HepG2 (cell line): ENCODE measurements around the gene ZNF22. TPM values are rescaled to one million over a fixed set of nuclear protein-coding genes. Genes with fewer than 3 reads are reported as not detected.

Source experiments
- ARID2 ChIP-seq: sonication (generic); formaldehyde crosslinking; IDR thresholded peaks from 2 replicates; pipeline ENCODE4 v1.8.1; 2022; ENCODE audit warnings: mild to moderate bottlenecking, missing genetic modification reagents, borderline replicate concordance
- CCDC6 ChIP-seq: sonication (generic); formaldehyde crosslinking; IDR thresholded peaks from 2 replicates; pipeline ENCODE4 v1.8.1; 2022; ENCODE audit warnings: mild to moderate bottlenecking, missing genetic modification reagents, moderate library complexity
- CENPX ChIP-seq: sonication (generic); formaldehyde crosslinking; IDR thresholded peaks from 2 replicates; pipeline ENCODE4 v1.9.0; 2021; ENCODE audit warnings: mild to moderate bottlenecking, missing genetic modification reagents, moderate library complexity
- FOSL2 ChIP-seq: sonication (generic); formaldehyde crosslinking; IDR thresholded peaks from 2 replicates; pipeline ENCODE4 v1.4.0; 2020; ENCODE audit warnings: missing genetic modification reagents
- HNF4A ChIP-seq: sonication (generic); formaldehyde crosslinking; IDR thresholded peaks from 2 replicates; pipeline ENCODE4 v1.4.0; 2020; ENCODE audit warnings: missing genetic modification reagents
- MBD4 ChIP-seq: IDR thresholded peaks from 2 replicates; pipeline ENCODE4 v1.6.1; 2012; ENCODE audit warnings: low read length, inconsistent platforms, borderline replicate concordance
- NCOR1 ChIP-seq: fragments of 200-600 bp; sonication (generic); IDR thresholded peaks from 2 replicates; pipeline ENCODE4 v1.7.0; 2017; ENCODE audit warnings: antibody characterized with exemption, low read length, borderline replicate concordance
- NR3C1 ChIP-seq: sonication (generic); formaldehyde crosslinking; IDR thresholded peaks from 2 replicates; pipeline ENCODE4 v1.4.0; 2020; ENCODE audit warnings: missing genetic modification reagents
- PCBP2 ChIP-seq: fragments of 200-400 bp; formaldehyde crosslinking; optimal IDR thresholded peaks from 2 replicates; pipeline ENCODE3; 2018; ENCODE audit warnings: low read length, low read depth; ENCODE audit not compliant: poor library complexity, severe bottlenecking
- PHF20 ChIP-seq: sonication (generic); formaldehyde crosslinking; IDR thresholded peaks from 2 replicates; pipeline ENCODE4 v1.5.0; 2020; ENCODE audit warnings: mild to moderate bottlenecking, missing genetic modification reagents
- SAP130 ChIP-seq: IDR thresholded peaks from 2 replicates; pipeline ENCODE4 v1.6.1; 2016; ENCODE audit warnings: low read depth
- SCMH1 ChIP-seq: sonication (generic); formaldehyde crosslinking; IDR thresholded peaks from 2 replicates; pipeline ENCODE4 v1.9.0; 2021; ENCODE audit warnings: missing genetic modification reagents, mild to moderate bottlenecking, borderline replicate concordance
- SMAD3 ChIP-seq: sonication (generic); formaldehyde crosslinking; IDR thresholded peaks from 2 replicates; pipeline ENCODE4 v1.4.0; 2020; ENCODE audit warnings: missing genetic modification reagents
- TCF7 ChIP-seq: sonication (generic); IDR thresholded peaks from 2 replicates; pipeline ENCODE4 v1.6.1; 2016; ENCODE audit warnings: antibody characterized with exemption, low read depth
- THAP11 ChIP-seq: IDR thresholded peaks from 2 replicates; pipeline ENCODE4 v1.6.1; 2016; ENCODE audit warnings: missing biosample characterization, missing genetic modification reagents
- ZNF24 ChIP-seq: fragments of 450-650 bp; IDR thresholded peaks from 2 replicates; pipeline ENCODE4 v1.6.1; 2017; ENCODE audit warnings: antibody characterized with exemption, mild to moderate bottlenecking
- ZNF260 ChIP-seq: sonication (generic); formaldehyde crosslinking; IDR thresholded peaks from 2 replicates; pipeline ENCODE4 v1.4.0; 2020; ENCODE audit warnings: missing genetic modification reagents, low read depth, mild to moderate bottlenecking, borderline replicate concordance
- ZNF34 ChIP-seq: sonication (generic); formaldehyde crosslinking; IDR thresholded peaks from 2 replicates; pipeline ENCODE4 v1.4.0; 2020; ENCODE audit warnings: mild to moderate bottlenecking, missing genetic modification reagents, borderline replicate concordance
- ZNF446 ChIP-seq: sonication (generic); formaldehyde crosslinking; IDR thresholded peaks from 2 replicates; pipeline ENCODE4 v1.5.0; 2020; ENCODE audit warnings: mild to moderate bottlenecking, missing genetic modification reagents
- ZNF460 ChIP-seq: sonication (generic); formaldehyde crosslinking; IDR thresholded peaks from 2 replicates; pipeline ENCODE4 v1.5.1; 2020; ENCODE audit warnings: missing genetic modification reagents, mild to moderate bottlenecking, borderline replicate concordance
- ZNF607 ChIP-seq: sonication (generic); formaldehyde crosslinking; IDR thresholded peaks from 2 replicates; pipeline ENCODE4 v1.5.1; 2020; ENCODE audit warnings: missing genetic modification reagents, mild to moderate bottlenecking, borderline replicate concordance
- ZSCAN21 ChIP-seq: sonication (generic); formaldehyde crosslinking; IDR thresholded peaks from 2 replicates; pipeline ENCODE4 v1.8.0; 2022; ENCODE audit warnings: mild to moderate bottlenecking, missing genetic modification reagents, moderate library complexity, borderline replicate concordance
- polyA plus RNA-seq, 8 experiments: library from polyadenylated mRNA; depleted of rRNA in 3 of 8; stranded (reverse) in 7 of 8; unstranded in 1 of 8; fragments of >200 nt; fragmentation: Illumina TruSeq in 4 of 8; extraction: Trizol in 4 of 8; gene quantifications; 2 replicates each; pipeline versions ENCODE4 v1.2.1 to v1.2.3, GENCODE V29; 2011 to 2016; ENCODE audit warnings: low read depth in 4 of 8, missing spikeins in 1 of 8, mixed read lengths in 1 of 8; ENCODE audit not compliant: insufficient read depth in 1 of 8
- total RNA-seq, 5 experiments: library from RNA; depleted of rRNA; stranded (reverse); fragments of >200 nt; fragmentation: Illumina TruSeq; extraction: Trizol; gene quantifications; 2 replicates each; pipeline ENCODE4 v1.2.3, GENCODE V29; 2016; ENCODE audit warnings: low read depth in 1 of 5
- TF ChIP-seq, protein P1 (sequence below): IDR thresholded peaks from 2 replicates; pipeline ENCODE4 v1.6.1; 2016
- TF ChIP-seq, protein P2 (sequence below): sonication (generic); formaldehyde crosslinking; IDR thresholded peaks from 2 replicates; pipeline ENCODE4 v1.8.0; 2022; ENCODE audit warnings: mild to moderate bottlenecking, missing genetic modification reagents
- TF ChIP-seq, protein P3 (sequence below): sonication (generic); formaldehyde crosslinking; IDR thresholded peaks from 2 replicates; pipeline ENCODE4 v1.4.0; 2020; ENCODE audit warnings: mild to moderate bottlenecking, low read depth, missing genetic modification reagents

The ZNF22 gene
- total and polyA plus RNA-seq, 2 of the 13 experiments (the other 11 are each of a cell fraction or from before 2014, with no cell fraction given) = 0.40 to 1.3 TPM

DNA sequence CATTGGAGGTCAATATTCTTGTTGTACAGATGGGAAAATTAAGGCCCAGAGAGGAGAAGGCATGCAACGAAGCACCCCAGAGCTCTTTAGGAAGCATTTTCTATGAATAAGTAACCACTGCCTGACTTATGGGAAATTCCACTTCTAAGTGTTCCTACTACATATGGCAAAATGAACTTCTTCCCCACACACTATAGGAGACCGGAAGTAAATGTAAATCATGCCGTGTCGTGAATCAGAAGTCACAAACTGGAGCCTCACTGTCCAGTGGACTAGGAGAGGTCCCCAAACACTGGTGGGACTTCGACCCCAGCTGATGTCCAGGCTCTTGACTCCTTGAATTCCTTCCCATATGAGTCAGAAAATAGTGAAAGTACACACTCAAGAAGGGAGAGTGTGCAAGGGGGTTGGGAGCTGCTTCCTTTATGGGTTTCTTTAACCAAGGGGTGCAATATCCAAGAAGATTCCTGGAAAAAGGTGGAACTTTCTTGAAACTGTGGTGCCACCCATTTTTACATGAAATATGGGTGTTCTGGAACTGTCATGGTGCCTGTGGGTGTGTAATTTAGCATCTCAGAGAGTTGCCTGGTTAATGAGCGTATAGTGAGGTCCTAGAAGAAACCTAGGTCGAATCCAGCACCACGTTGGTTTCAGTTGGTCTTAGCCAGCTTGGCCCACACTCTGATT is 34.5 kb upstream of the ZNF22 start (continued):
- TF ChIP-seq SAP130 (peak; percentile 35; the same call in 1 of the 2 replicates), MBD4 (no peak), ZNF460 (CRISPR knock-in tag) (no peak), ZSCAN21 (no peak), FOSL2 (CRISPR knock-in tag) (peak; percentile 92), ZNF34 (no peak), SCMH1 (no peak), CCDC6 (CRISPR knock-in tag) (no peak), ZNF607 (no peak), THAP11 (CRISPR knock-in tag) (no peak), NCOR1 (no peak), ARID2 (CRISPR knock-in tag) (no peak), SMAD3 (no peak; the same call in 1 of the 2 replicates), NR3C1 (no peak), HNF4A (CRISPR knock-in tag) (peak; percentile 42; the same call in 1 of the 2 replicates), TCF7 (no peak), PCBP2 (no peak), PHF20 (CRISPR knock-in tag) (no peak), ZNF446 (CRISPR knock-in tag) (no peak), ZNF24 (no peak), CENPX (CRISPR knock-in tag) (no peak), ZNF260 (CRISPR knock-in tag) (no peak)
- TF ChIP-seq, protein P1, sequence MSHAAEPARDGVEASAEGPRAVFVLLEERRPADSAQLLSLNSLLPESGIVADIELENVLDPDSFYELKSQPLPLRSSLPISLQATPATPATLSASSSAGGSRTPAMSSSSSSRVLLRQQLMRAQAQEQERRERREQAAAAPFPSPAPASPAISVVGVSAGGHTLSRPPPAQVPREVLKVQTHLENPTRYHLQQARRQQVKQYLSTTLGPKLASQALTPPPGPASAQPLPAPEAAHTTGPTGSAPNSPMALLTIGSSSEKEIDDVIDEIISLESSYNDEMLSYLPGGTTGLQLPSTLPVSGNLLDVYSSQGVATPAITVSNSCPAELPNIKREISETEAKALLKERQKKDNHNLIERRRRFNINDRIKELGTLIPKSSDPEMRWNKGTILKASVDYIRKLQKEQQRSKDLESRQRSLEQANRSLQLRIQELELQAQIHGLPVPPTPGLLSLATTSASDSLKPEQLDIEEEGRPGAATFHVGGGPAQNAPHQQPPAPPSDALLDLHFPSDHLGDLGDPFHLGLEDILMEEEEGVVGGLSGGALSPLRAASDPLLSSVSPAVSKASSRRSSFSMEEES (CRISPR knock-in tag) = no peak
- TF ChIP-seq, protein P2, sequence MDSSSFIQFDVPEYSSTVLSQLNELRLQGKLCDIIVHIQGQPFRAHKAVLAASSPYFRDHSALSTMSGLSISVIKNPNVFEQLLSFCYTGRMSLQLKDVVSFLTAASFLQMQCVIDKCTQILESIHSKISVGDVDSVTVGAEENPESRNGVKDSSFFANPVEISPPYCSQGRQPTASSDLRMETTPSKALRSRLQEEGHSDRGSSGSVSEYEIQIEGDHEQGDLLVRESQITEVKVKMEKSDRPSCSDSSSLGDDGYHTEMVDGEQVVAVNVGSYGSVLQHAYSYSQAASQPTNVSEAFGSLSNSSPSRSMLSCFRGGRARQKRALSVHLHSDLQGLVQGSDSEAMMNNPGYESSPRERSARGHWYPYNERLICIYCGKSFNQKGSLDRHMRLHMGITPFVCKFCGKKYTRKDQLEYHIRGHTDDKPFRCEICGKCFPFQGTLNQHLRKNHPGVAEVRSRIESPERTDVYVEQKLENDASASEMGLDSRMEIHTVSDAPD (CRISPR knock-in tag) = no peak
- TF ChIP-seq, protein P3, sequence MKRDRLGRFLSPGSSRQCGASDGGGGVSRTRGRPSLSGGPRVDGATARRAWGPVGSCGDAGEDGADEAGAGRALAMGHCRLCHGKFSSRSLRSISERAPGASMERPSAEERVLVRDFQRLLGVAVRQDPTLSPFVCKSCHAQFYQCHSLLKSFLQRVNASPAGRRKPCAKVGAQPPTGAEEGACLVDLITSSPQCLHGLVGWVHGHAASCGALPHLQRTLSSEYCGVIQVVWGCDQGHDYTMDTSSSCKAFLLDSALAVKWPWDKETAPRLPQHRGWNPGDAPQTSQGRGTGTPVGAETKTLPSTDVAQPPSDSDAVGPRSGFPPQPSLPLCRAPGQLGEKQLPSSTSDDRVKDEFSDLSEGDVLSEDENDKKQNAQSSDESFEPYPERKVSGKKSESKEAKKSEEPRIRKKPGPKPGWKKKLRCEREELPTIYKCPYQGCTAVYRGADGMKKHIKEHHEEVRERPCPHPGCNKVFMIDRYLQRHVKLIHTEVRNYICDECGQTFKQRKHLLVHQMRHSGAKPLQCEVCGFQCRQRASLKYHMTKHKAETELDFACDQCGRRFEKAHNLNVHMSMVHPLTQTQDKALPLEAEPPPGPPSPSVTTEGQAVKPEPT (CRISPR knock-in tag) = no peak
